Panc1 (cell line): ENCODE data around the gene SETDB1.

ENCODE experiments used
- CTCF ChIP-seq: fragments of 450-650 bp; IDR thresholded peaks from 2 replicates; pipeline ENCODE4 v1.5.1; 2017; ENCODE audit warnings: mild to moderate bottlenecking
- POLR2AphosphoS5 ChIP-seq: IDR thresholded peaks from 2 replicates; pipeline ENCODE4 v1.6.1; 2012; ENCODE audit warnings: mild to moderate bottlenecking, low read depth, low read length, moderate library complexity

- TF ChIP-seq CTCF (no peak), POLR2AphosphoS5 (no peak)
These were observed 1.5 kb downstream of the SETDB1 start for GRCh38 chr1:150927624-150928023.
